ENCODE measurements around the gene RPL37A.

The RPL37A gene

DNA sequence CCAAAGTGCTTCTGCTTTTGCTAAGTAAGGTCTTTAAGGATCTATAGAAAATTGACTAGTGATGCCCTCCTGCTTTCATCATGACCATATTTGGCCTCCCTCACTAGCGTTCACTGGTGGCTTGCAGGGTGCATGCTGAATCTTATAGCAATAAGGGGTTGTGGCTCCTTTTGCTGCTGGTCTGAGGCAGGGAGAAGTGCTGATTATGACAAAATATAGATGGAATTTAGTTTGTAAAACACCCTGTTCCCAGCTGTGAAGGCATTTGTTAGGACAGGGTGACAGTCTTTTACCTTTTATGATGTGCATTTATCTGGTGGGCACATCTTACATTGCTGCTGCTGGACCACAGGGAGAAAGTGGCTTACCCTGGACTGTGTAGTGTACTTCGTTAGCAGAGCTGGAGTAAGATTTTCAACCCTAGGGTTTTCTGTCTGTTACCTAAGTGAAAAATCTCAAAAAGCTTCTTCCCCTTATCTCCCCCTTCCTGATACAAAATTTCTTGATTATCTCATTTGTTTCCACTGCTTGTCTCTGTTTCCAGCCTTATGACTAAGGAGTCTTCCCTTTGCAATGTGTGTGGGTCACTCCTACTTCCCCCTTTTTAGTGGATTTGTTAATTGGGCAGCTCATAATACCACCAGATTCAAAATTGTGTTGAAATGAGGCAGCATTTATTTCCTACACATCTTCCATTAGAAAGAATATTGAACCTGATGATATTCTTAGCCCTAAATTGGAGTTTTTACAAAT is 21.2 kb upstream of the RPL37A start:
- no peak overlapping the region for H3K4me3 ChIP-seq (ENCODE audit: low read length)
- DNase-seq (ENCODE audit: low read depth), result no peak
- TF ChIP-seq, protein P1, sequence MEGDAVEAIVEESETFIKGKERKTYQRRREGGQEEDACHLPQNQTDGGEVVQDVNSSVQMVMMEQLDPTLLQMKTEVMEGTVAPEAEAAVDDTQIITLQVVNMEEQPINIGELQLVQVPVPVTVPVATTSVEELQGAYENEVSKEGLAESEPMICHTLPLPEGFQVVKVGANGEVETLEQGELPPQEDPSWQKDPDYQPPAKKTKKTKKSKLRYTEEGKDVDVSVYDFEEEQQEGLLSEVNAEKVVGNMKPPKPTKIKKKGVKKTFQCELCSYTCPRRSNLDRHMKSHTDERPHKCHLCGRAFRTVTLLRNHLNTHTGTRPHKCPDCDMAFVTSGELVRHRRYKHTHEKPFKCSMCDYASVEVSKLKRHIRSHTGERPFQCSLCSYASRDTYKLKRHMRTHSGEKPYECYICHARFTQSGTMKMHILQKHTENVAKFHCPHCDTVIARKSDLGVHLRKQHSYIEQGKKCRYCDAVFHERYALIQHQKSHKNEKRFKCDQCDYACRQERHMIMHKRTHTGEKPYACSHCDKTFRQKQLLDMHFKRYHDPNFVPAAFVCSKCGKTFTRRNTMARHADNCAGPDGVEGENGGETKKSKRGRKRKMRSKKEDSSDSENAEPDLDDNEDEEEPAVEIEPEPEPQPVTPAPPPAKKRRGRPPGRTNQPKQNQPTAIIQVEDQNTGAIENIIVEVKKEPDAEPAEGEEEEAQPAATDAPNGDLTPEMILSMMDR (IDR thresholded peaks at IDR 0.05; ENCODE audit: insufficient read depth, low read depth, low read length, missing control alignments), result no peak

DNA sequence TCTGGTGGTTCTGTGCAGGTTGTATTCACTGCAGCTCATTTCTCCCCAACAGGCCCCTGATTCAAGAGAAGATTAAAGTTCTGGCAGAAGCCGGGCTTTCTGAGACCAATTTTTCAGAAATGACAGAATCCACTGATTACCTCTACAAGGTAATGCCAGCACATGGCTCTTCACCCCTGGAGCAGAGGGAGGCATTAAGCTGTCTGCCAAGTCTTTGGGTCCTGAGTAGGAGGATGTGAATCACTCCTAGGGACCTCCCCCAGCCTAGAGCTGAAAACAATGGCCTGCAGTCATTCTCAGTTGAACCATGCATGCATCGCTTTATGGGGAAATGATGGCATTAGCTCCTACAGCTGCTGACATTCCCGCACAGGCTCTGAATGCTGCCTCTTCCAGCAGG is 20.5 kb upstream of the RPL37A start:
- peak; percentile 89 for DNase-seq (ENCODE audit: low read depth)
- TF ChIP-seq, protein P1 (IDR thresholded peaks at IDR 0.05; ENCODE audit: insufficient read depth, low read depth, low read length, missing control alignments), result no peak
- no peak overlapping the region for H3K4me3 ChIP-seq (ENCODE audit: low read length)

DNA sequence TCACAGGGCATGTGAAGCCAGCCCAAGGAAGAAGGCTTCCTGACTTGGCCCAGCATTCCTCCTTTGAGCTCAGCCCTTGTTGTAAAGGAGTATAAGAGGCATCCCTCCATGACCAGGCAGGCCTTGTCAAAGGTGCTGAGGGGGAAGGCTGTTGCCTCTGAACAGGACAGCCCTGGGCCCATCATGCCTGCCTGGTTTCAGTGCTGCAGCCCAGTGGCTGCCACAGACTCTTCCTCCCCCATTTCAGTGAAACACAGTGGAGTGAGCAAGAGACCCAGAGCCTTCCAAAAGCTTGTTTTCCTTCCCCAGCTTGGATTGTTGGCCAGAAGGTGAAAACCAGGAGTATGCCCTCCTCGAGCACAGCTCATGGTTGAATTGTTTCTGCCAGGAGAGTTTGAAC is 19.9 kb upstream of the RPL37A start:
- TF ChIP-seq, protein P1 (IDR thresholded peaks at IDR 0.05; ENCODE audit: insufficient read depth, low read depth, low read length, missing control alignments), result no peak
- DNase-seq (ENCODE audit: low read depth), result no peak
- no peak overlapping the region for H3K4me3 ChIP-seq (ENCODE audit: low read length)

DNA sequence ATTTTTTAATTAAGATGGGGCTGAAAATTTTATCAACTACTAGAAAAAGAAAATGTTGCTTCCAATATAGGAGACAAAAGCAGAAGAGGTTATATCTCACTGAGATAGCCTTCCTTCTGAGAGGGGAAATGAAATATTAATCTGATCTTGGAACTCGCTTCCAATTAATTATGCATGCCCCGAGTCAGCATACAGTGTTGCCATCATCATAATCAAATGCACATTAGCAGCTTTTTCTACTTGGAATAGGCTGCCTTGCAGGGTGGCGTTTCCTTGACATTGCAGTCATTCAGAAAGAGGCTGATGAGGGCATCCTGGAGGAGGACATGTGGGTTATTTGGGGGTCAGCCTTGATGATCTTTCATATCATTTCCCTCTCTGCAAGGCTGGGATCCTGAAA is 18.4 kb upstream of the RPL37A start:
- TF ChIP-seq, protein P1 (IDR thresholded peaks at IDR 0.05; ENCODE audit: insufficient read depth, low read depth, low read length, missing control alignments), result no peak
- no peak overlapping the region for H3K4me3 ChIP-seq (ENCODE audit: low read length)
- no peak for DNase-seq (ENCODE audit: low read depth)

DNA sequence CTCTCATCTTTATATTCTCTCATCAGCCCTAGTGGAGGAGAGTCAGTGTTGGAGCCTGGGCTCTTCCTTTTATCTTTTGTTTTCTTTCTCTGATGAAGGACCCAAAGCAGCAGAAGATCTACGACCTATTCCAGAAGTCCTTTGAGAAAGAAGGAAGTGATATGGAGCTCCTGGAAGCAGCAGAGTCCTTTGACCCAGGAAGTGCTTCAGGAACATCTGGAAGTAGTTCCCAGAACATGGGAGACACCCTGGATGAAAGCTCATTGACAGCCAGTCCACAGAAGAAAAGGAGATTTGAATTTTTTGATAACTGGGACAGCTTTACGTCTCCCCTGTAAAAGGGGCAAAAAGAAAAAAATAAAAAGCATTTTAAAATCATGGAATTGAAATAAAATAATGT is 16.0 kb upstream of the RPL37A start:
- DNase-seq (ENCODE audit: low read depth), result no peak
- H3K4me3 ChIP-seq (ENCODE audit: low read length), result no peak overlapping the region
- TF ChIP-seq, protein P1 (IDR thresholded peaks at IDR 0.05; ENCODE audit: insufficient read depth, low read depth, low read length, missing control alignments), result no peak

DNA sequence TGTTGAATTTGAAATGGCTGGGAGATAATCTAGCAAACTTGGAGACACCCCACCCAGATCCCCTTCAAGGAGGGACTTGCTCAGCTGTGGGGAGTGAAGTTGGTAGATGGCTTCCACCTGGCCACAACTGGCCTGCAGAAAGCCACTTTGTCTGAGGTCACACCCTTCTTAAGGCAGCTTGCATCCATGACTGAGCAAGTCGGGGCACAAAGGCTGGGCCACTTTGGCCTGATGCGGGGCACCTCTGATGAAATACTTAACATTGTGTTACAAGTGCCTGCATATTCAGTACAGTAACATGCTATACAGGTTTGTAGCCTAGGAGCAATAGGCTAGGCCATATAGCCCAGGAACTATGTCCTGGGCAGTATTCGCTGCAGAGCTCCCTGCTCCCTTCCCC is 13.4 kb upstream of the RPL37A start:
- DNase-seq (ENCODE audit: low read depth), result no peak
- H3K4me3 ChIP-seq (ENCODE audit: low read length), result no peak overlapping the region
- TF ChIP-seq, protein P1 (IDR thresholded peaks at IDR 0.05; ENCODE audit: insufficient read depth, low read depth, low read length, missing control alignments), result no peak

DNA sequence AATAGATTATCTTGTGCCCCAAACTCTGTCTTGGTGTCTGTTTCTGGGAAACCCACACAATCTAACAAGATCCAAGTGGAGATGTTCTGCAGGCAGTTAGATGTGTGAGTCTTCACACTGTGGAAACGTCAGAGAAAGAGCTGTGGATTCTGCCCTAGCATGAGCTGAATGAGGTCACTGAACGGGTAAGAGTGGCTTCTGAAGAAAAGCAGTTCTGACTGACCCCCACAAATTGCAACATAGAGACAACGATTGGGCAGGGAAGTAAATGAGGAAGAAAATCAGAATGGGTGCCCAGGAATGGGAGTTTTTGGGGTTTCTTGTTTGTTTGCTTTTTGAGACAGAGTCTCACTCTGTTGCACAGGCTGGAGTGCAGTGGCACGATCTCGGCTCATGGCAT is 12.9 kb upstream of the RPL37A start:
- H3K4me3 ChIP-seq (ENCODE audit: low read length), result no peak overlapping the region
- no peak for DNase-seq (ENCODE audit: low read depth)
- TF ChIP-seq, protein P1 (IDR thresholded peaks at IDR 0.05; ENCODE audit: insufficient read depth, low read depth, low read length, missing control alignments), result no peak
